HCT116 (cell line): ENCODE measurements around the gene DHRS12. TPM values are rescaled to one million over a fixed set of nuclear protein-coding genes. Genes with fewer than 3 reads are reported as not detected.

Source experiments
- ATAC-seq: fragments of 200-7000 bp; cut with Tn5 transposase; 2 replicates; pipeline ENCODE4 v1.9.1; 2020; ENCODE audit warnings: mild to moderate bottlenecking, moderate library complexity
- BruUV-seq: library from RNA; stranded (reverse); fragments of 400-500 nt; replicated peaks from 2 replicates; lab custom pipeline; 2021; lab: Mats Ljungman, UMichigan
- CTCF ChIA-PET: fragments of 300-600 bp; sonication (Branson Sonifier 250); formaldehyde crosslinking; loops from one replicate; lab custom pipeline; 2021; ENCODE audit warnings: antibody characterized with exemption; lab: Charles Lee
- POLR2A ChIA-PET: fragments of 300-600, 350-600 bp; sonication (Branson Sonifier 250); formaldehyde crosslinking; loops from one replicate; lab custom pipeline; 2021; ENCODE audit warnings: antibody characterized with exemption; lab: Charles Lee
- RAD21 ChIA-PET, 2 experiments: fragments of 300-600 bp; sonication (Branson Sonifier 250); formaldehyde crosslinking; loops; one replicate each; lab custom pipeline; 2023; ENCODE audit warnings: low total read pairs in 2 of 2; ENCODE audit not compliant: uncharacterized antibody in 2 of 2, unreplicated experiment in 2 of 2, low non-redundant PET in 1 of 2; lab: Charles Lee
- DNase-seq: peaks from one replicate; pipeline ENCODE4 v3.0.0-alpha.2; 2010; ENCODE audit warnings: low read depth, low spot score
- H2AFZ ChIP-seq: fragments of 200-600 bp; shearing (Covaris generic), sonication (generic); 2 replicates; pipeline ENCODE4 v1.6.1; 2017; ENCODE audit warnings: low read depth, mixed run types, mixed read lengths, antibody characterized with exemption, low read length; ENCODE audit not compliant: poor library complexity, severe bottlenecking
- H3K27ac ChIP-seq: 2 replicates; pipeline ENCODE4 v1.5.1; 2012; ENCODE audit warnings: low read depth, low read length
- H3K27me3 ChIP-seq: fragments of 200-600 bp; sonication (generic); 2 replicates; pipeline ENCODE4 v1.6.1; 2016; ENCODE audit warnings: mixed run types, low read length, mixed read lengths; ENCODE audit not compliant: insufficient read depth
- H3K36me3 ChIP-seq, 2 experiments: fragments of 200-500 bp in 1 of 2; fragments of 200-600 bp in 1 of 2; sonication (Bioruptor generic) in 1 of 2; sonication (generic) in 1 of 2; 2 replicates each; pipeline versions ENCODE4 v1.5.1 to v1.6.1; 2014 to 2016; ENCODE audit warnings: low read length in 2 of 2, inconsistent platforms in 1 of 2, mixed read lengths in 1 of 2, mixed run types in 1 of 2; ENCODE audit not compliant: insufficient read depth in 2 of 2, control insufficient read depth in 1 of 2
- H3K4me1 ChIP-seq, 2 experiments: fragments of 200-600 bp in 1 of 2; sonication (generic) in 1 of 2; 2 replicates each; pipeline versions ENCODE4 v1.5.1 to v1.6.1; 2012 to 2017; ENCODE audit warnings: low read length in 2 of 2, inconsistent platforms in 1 of 2, mild to moderate bottlenecking in 1 of 2, mixed read lengths in 1 of 2, mixed run types in 1 of 2, moderate library complexity in 1 of 2; ENCODE audit not compliant: insufficient read depth in 2 of 2, control insufficient read depth in 1 of 2
- H3K4me2 ChIP-seq: fragments of 200-600 bp; sonication (generic); 2 replicates; pipeline ENCODE4 v1.6.1; 2017; ENCODE audit warnings: mixed run types, low read length, mixed read lengths
- H3K4me3 ChIP-seq, 2 experiments: fragments of 200-600 bp in 1 of 2; sonication (generic) in 1 of 2; replicated peaks in 1 of 2; 2 replicates each; pipeline ENCODE4 v1.5.1; 2011 to 2016; ENCODE audit warnings: low read length in 2 of 2, control low read depth in 1 of 2, low read depth in 1 of 2, mild to moderate bottlenecking in 1 of 2, mixed read lengths in 1 of 2, mixed run types in 1 of 2
- H3K79me2 ChIP-seq: fragments of 200-600 bp; sonication (generic); 2 replicates; pipeline ENCODE4 v1.6.1; 2017; ENCODE audit warnings: mild to moderate bottlenecking, mixed run types, low read length, moderate library complexity, mixed read lengths; ENCODE audit not compliant: insufficient read depth
- H3K9ac ChIP-seq: fragments of 200-600 bp; sonication (generic); 2 replicates; pipeline ENCODE4 v1.6.1; 2016; ENCODE audit warnings: low read length, mixed read lengths
- H3K9me2 ChIP-seq: fragments of 200-600 bp; sonication (generic), shearing (Covaris generic); 2 replicates; pipeline ENCODE4 v1.6.1; 2017; ENCODE audit warnings: mixed run types, mild to moderate bottlenecking, moderate library complexity; ENCODE audit not compliant: insufficient read depth
- H3K9me3 ChIP-seq, 2 experiments: fragments of 200-500 bp in 1 of 2; fragments of 200-600 bp in 1 of 2; sonication (Bioruptor generic) in 1 of 2; sonication (generic) in 1 of 2; 2 replicates each; pipeline ENCODE4 v1.6.1; 2014 to 2017; ENCODE audit warnings: low read length in 2 of 2, mixed read lengths in 2 of 2, inconsistent platforms in 1 of 2, low read depth in 1 of 2, mild to moderate bottlenecking in 1 of 2, mixed run types in 1 of 2, moderate library complexity in 1 of 2; ENCODE audit not compliant: control insufficient read depth in 1 of 2, insufficient read depth in 1 of 2
- H4K20me1 ChIP-seq: fragments of 200-600 bp; sonication (generic), shearing (Covaris generic); 2 replicates; pipeline ENCODE4 v1.6.1; 2017; ENCODE audit warnings: mixed run types, mild to moderate bottlenecking, moderate library complexity; ENCODE audit not compliant: insufficient read depth
- CBX3 ChIP-seq: IDR thresholded peaks from 2 replicates; pipeline ENCODE4 v1.6.1; 2012; ENCODE audit warnings: low read depth
- CEBPB ChIP-seq: IDR thresholded peaks from 2 replicates; pipeline ENCODE4 v1.6.1; 2012; ENCODE audit warnings: low read depth
- EGR1 ChIP-seq: IDR thresholded peaks from 2 replicates; pipeline ENCODE4 v1.6.1; 2012; ENCODE audit warnings: low read depth
- EZH2 ChIP-seq: fragments of 200-600 bp; sonication (generic); IDR thresholded peaks from 2 replicates; pipeline ENCODE4 v1.6.1; 2017; ENCODE audit warnings: antibody characterized with exemption, mixed run types
- EZH2phosphoT487 ChIP-seq: fragments of 200-600 bp; IDR thresholded peaks from 2 replicates; pipeline ENCODE4 v1.6.1; 2018; ENCODE audit warnings: antibody characterized with exemption, borderline replicate concordance
- POLR2A ChIP-seq: IDR thresholded peaks from 2 replicates; pipeline ENCODE4 v1.7.0; 2011; ENCODE audit warnings: borderline replicate concordance; ENCODE audit not compliant: insufficient read depth, insufficient read length; ENCODE audit errors: extremely low read depth
- POLR2AphosphoS5 ChIP-seq: IDR thresholded peaks from 2 replicates; pipeline ENCODE4 v1.6.1; 2011; ENCODE audit warnings: mild to moderate bottlenecking, low read depth, low read length, moderate library complexity
- RAD21 ChIP-seq: IDR thresholded peaks from 2 replicates; pipeline ENCODE4 v1.6.1; 2012; ENCODE audit warnings: low read depth, mild to moderate bottlenecking
- SIN3A ChIP-seq: IDR thresholded peaks from 2 replicates; pipeline ENCODE4 v1.6.1; 2012; ENCODE audit warnings: low read depth
- SRF ChIP-seq: IDR thresholded peaks from 2 replicates; pipeline ENCODE4 v1.6.1; 2012; ENCODE audit warnings: low read depth
- TCF7L2 ChIP-seq: IDR thresholded peaks from 2 replicates; pipeline ENCODE4 v1.7.0; 2011; ENCODE audit warnings: borderline replicate concordance, inconsistent platforms; ENCODE audit not compliant: insufficient read depth, insufficient read length; ENCODE audit errors: extremely low read depth
- YY1 ChIP-seq: IDR thresholded peaks from 2 replicates; pipeline ENCODE4 v1.6.1; 2011; ENCODE audit warnings: low read length, low read depth, moderate library complexity, mild to moderate bottlenecking; ENCODE audit not compliant: insufficient replicate concordance; ENCODE audit errors: extremely low read depth
- ZNF274 ChIP-seq: fragments of 200-500 bp; sonication (Bioruptor generic); IDR thresholded peaks from 2 replicates; pipeline ENCODE4 v1.6.1; 2014; ENCODE audit warnings: mild to moderate bottlenecking, low read depth, low read length, inconsistent platforms
- intact Hi-C: fragments of 100-400 bp; cut with micrococcal nuclease; formaldehyde crosslinking; loops from 2 replicates; pipeline ENCODE4 v1.10.0; 2022
- total RNA-seq: library from RNA; stranded (reverse); gene quantifications from one replicate; pipeline ENCODE4 v1.2.1, GENCODE V29; 2021; ENCODE audit not compliant: unreplicated experiment
- TF ChIP-seq, protein P1 (sequence below), 3 experiments: fragments of 200-600 bp in 1 of 3; sonication (generic) in 1 of 3; IDR thresholded peaks in 2 of 3; conservative IDR thresholded peaks in 1 of 3; 2 replicates each; pipeline ENCODE4 v1.5.1; 2012 to 2017; ENCODE audit warnings: low read depth in 2 of 3, low read length in 2 of 3, antibody characterized with exemption in 1 of 3, borderline replicate concordance in 1 of 3, control low read depth in 1 of 3, mild to moderate bottlenecking in 1 of 3, mixed read lengths in 1 of 3, mixed run types in 1 of 3, moderate library complexity in 1 of 3; ENCODE audit not compliant: insufficient read depth in 1 of 3
- TF ChIP-seq, protein P2 (sequence below): IDR thresholded peaks from 2 replicates; pipeline ENCODE4 v1.6.1; 2011; ENCODE audit warnings: mild to moderate bottlenecking, low read length, moderate library complexity; ENCODE audit not compliant: insufficient replicate concordance; ENCODE audit errors: extremely low read depth
- TF ChIP-seq, protein P3 (sequence below): IDR thresholded peaks from 2 replicates; pipeline ENCODE4 v1.6.1; 2012

DHRS12 gene
- total RNA-seq, 1 experiment from 2014 or later: 3.9 TPM

DNA sequence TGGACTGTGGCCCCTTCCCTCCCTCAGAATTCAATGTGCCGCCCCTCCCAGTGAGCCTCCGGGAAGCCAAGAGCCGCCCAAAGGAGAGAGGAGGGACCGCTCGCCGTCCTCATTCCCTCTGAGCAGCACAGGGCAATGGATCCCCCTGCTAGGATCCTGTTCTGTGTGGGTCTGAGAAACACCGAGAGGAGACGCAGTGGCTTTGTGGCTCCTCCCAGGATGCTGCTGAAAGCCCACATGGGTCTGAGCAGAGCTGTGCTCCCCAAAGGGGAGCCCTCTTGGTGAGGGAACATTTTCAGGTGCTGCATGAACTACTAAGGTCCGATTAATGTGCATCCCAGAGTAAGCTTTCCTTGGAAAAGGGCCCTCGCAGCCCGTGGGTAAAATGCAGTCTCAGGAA lies 30.4 kb downstream of the DHRS12 start:
- intact Hi-C loops: no loop called here
- Histone ChIP-seq H3K27ac (no peak overlapping the region), H3K4me3 (no peak overlapping the region), H3K36me3 (no peaks in the 10 kb centered on the region), H3K4me2 (no peak overlapping the region), H3K27me3 (no peaks in the 10 kb centered on the region), H3K9me2 (no peaks in the 10 kb centered on the region), H3K9me3 (no peaks in the 10 kb centered on the region), H3K9ac (no peak overlapping the region)
- ATAC-seq (no peak), DNase-seq (no peak)
- CTCF ChIA-PET: no interaction called here
- no peak for TF ChIP-seq YY1
- TF ChIP-seq SIN3A: no peak
- no peak for TF ChIP-seq RAD21
- TF ChIP-seq, protein P1, sequence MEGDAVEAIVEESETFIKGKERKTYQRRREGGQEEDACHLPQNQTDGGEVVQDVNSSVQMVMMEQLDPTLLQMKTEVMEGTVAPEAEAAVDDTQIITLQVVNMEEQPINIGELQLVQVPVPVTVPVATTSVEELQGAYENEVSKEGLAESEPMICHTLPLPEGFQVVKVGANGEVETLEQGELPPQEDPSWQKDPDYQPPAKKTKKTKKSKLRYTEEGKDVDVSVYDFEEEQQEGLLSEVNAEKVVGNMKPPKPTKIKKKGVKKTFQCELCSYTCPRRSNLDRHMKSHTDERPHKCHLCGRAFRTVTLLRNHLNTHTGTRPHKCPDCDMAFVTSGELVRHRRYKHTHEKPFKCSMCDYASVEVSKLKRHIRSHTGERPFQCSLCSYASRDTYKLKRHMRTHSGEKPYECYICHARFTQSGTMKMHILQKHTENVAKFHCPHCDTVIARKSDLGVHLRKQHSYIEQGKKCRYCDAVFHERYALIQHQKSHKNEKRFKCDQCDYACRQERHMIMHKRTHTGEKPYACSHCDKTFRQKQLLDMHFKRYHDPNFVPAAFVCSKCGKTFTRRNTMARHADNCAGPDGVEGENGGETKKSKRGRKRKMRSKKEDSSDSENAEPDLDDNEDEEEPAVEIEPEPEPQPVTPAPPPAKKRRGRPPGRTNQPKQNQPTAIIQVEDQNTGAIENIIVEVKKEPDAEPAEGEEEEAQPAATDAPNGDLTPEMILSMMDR (IDR thresholded peaks at IDR 0.05 in 2 of 3, conservative IDR thresholded peaks at IDR 0.05 in 1 of 3; ENCODE audit: borderline replicate concordance in 1 of 3, insufficient read depth in 1 of 3, low read depth in 2 of 3, low read length in 2 of 3): no peak
- no peak for TF ChIP-seq CBX3
- no peak for TF ChIP-seq EZH2phosphoT487
- TF ChIP-seq TCF7L2: no peak
- TF ChIP-seq EZH2: no peak
- TF ChIP-seq CEBPB: no peak
- TF ChIP-seq, protein P2, sequence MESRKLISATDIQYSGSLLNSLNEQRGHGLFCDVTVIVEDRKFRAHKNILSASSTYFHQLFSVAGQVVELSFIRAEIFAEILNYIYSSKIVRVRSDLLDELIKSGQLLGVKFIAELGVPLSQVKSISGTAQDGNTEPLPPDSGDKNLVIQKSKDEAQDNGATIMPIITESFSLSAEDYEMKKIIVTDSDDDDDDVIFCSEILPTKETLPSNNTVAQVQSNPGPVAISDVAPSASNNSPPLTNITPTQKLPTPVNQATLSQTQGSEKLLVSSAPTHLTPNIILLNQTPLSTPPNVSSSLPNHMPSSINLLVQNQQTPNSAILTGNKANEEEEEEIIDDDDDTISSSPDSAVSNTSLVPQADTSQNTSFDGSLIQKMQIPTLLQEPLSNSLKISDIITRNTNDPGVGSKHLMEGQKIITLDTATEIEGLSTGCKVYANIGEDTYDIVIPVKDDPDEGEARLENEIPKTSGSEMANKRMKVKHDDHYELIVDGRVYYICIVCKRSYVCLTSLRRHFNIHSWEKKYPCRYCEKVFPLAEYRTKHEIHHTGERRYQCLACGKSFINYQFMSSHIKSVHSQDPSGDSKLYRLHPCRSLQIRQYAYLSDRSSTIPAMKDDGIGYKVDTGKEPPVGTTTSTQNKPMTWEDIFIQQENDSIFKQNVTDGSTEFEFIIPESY: no peak
- TF ChIP-seq EGR1: no peak
- no peak for TF ChIP-seq POLR2A
- TF ChIP-seq SRF: no peak
- no peak for TF ChIP-seq POLR2AphosphoS5
- TF ChIP-seq, protein P3, sequence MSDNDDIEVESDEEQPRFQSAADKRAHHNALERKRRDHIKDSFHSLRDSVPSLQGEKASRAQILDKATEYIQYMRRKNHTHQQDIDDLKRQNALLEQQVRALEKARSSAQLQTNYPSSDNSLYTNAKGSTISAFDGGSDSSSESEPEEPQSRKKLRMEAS: no peak
- TF ChIP-seq ZNF274: no peak
- TF ChIP-seq, all 23 proteins: peak for 0
- no peaks in the 10 kb centered on the region for H4K20me1 ChIP-seq
- no peak overlapping the region for H2AFZ ChIP-seq
- BruUV-seq: no TSS peak
- ChIA-PET RAD21 (no interaction called here), POLR2A (no interaction called here)
- H3K79me2 ChIP-seq: no peaks in the 10 kb centered on the region
- H3K4me1 ChIP-seq: no peaks in the 10 kb centered on the region
